Measurements from ENCODE around the gene GOSR2. TPM values are rescaled to one million over a fixed set of nuclear protein-coding genes. Genes with fewer than 3 reads are reported as not detected.

GOSR2 gene
- total and polyA plus RNA-seq, 2 of the 13 experiments (the other 11 are each of a cell fraction or from before 2014, with no cell fraction given), result 61.5 to 63.9 TPM

GRCh38 chr17:46876353-46876887, 46.5 kb upstream of the GOSR2 start (continued):
- no peak for TF ChIP-seq PREB (CRISPR knock-in tag; IDR thresholded peaks at IDR 0.05)
- TF ChIP-seq, protein P1, sequence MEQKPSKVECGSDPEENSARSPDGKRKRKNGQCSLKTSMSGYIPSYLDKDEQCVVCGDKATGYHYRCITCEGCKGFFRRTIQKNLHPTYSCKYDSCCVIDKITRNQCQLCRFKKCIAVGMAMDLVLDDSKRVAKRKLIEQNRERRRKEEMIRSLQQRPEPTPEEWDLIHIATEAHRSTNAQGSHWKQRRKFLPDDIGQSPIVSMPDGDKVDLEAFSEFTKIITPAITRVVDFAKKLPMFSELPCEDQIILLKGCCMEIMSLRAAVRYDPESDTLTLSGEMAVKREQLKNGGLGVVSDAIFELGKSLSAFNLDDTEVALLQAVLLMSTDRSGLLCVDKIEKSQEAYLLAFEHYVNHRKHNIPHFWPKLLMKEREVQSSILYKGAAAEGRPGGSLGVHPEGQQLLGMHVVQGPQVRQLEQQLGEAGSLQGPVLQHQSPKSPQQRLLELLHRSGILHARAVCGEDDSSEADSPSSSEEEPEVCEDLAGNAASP (CRISPR knock-in tag; IDR thresholded peaks at IDR 0.05; ENCODE audit: borderline replicate concordance), result 0 out of 2 replicates have a peak, but pooled peaks have one; percentile 41
- no peak for TF ChIP-seq MBD4 (IDR thresholded peaks at IDR 0.05; ENCODE audit: borderline replicate concordance, low read length)
- no peak for TF ChIP-seq NONO (IDR thresholded peaks at IDR 0.05)
- TF ChIP-seq NONO (CRISPR knock-in tag; conservative IDR thresholded peaks at IDR 0.05), result peak; percentile 66; the same call in 1 of the 2 replicates
- TF ChIP-seq ZZZ3 (CRISPR knock-in tag; IDR thresholded peaks at IDR 0.05; ENCODE audit: borderline replicate concordance), result no peak
- TF ChIP-seq, protein P2, sequence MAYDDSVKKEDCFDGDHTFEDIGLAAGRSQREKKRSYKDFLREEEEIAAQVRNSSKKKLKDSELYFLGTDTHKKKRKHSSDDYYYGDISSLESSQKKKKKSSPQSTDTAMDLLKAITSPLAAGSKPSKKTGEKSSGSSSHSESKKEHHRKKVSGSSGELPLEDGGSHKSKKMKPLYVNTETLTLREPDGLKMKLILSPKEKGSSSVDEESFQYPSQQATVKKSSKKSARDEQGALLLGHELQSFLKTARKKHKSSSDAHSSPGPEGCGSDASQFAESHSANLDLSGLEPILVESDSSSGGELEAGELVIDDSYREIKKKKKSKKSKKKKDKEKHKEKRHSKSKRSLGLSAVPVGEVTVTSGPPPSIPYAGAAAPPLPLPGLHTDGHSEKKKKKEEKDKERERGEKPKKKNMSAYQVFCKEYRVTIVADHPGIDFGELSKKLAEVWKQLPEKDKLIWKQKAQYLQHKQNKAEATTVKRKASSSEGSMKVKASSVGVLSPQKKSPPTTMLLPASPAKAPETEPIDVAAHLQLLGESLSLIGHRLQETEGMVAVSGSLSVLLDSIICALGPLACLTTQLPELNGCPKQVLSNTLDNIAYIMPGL (CRISPR knock-in tag; IDR thresholded peaks at IDR 0.05; ENCODE audit: borderline replicate concordance in 1 of 2, low read depth in 1 of 2), result peak in 1 of 2 experiments; percentile 71; a peak in 2 of 4 replicates
- no peak for TF ChIP-seq ZBTB21 (CRISPR knock-in tag; IDR thresholded peaks at IDR 0.05)
- 0 out of 2 replicates have a peak, but pooled peaks have one; percentile 37 for TF ChIP-seq ZNF501 (CRISPR knock-in tag; IDR thresholded peaks at IDR 0.05)
- peak; percentile 67 for TF ChIP-seq SMC3 (IDR thresholded peaks at IDR 0.05; ENCODE audit: low read length)
- no peak for TF ChIP-seq ZNF264 (CRISPR knock-in tag; IDR thresholded peaks at IDR 0.05)
- no peak for TF ChIP-seq LCORL (IDR thresholded peaks at IDR 0.05)
- TF ChIP-seq LCORL (CRISPR knock-in tag; IDR thresholded peaks at IDR 0.05), result 0 out of 2 replicates have a peak, but pooled peaks have one; percentile 27
- no peak for TF ChIP-seq SP4 (CRISPR knock-in tag; IDR thresholded peaks at IDR 0.05)
- TF ChIP-seq, protein P3, sequence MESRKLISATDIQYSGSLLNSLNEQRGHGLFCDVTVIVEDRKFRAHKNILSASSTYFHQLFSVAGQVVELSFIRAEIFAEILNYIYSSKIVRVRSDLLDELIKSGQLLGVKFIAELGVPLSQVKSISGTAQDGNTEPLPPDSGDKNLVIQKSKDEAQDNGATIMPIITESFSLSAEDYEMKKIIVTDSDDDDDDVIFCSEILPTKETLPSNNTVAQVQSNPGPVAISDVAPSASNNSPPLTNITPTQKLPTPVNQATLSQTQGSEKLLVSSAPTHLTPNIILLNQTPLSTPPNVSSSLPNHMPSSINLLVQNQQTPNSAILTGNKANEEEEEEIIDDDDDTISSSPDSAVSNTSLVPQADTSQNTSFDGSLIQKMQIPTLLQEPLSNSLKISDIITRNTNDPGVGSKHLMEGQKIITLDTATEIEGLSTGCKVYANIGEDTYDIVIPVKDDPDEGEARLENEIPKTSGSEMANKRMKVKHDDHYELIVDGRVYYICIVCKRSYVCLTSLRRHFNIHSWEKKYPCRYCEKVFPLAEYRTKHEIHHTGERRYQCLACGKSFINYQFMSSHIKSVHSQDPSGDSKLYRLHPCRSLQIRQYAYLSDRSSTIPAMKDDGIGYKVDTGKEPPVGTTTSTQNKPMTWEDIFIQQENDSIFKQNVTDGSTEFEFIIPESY (CRISPR knock-in tag; IDR thresholded peaks at IDR 0.05), result peak; percentile 31; the same call in 1 of the 2 replicates
- TF ChIP-seq PRMT3 (CRISPR knock-in tag; IDR thresholded peaks at IDR 0.05; ENCODE audit: borderline replicate concordance, low read depth), result no peak
- TF ChIP-seq TFAP4 (IDR thresholded peaks at IDR 0.05; ENCODE audit: borderline replicate concordance, low read depth), result peak; percentile 65; the same call in 1 of the 2 replicates
- TF ChIP-seq ZNF337 (CRISPR knock-in tag; IDR thresholded peaks at IDR 0.05; ENCODE audit: borderline replicate concordance, low read depth), result no peak
- TF ChIP-seq GABPB1 (CRISPR knock-in tag; IDR thresholded peaks at IDR 0.05), result peak; percentile 50
- no peak for TF ChIP-seq SETDB1 (CRISPR knock-in tag; IDR thresholded peaks at IDR 0.05; ENCODE audit: borderline replicate concordance)

Data from HepG2 (cell line).